Thymus (tissue), 11 donors: Measurements from ENCODE around the gene INCENP. TPM values are rescaled to one million over a fixed set of nuclear protein-coding genes. Genes with fewer than 3 reads are reported as not detected.
A peak's percentile ranks its signal among the peaks of the same experiment; 100 is the strongest.

Source experiments
- DNase-seq, 9 donors: peaks; one replicate each; pipeline ENCODE4 v3.0.0-alpha.2; 2013; ENCODE audit warnings: low spot score in 9 of 9, low read depth in 6 of 9, missing footprints in 1 of 9
- H3K27ac ChIP-seq, 2 donors: one replicate each; pipeline ENCODE4 v1.5.1; 2013; ENCODE audit warnings: control low read depth in 1 of 2, low read depth in 1 of 2, low read length in 1 of 2, mild to moderate bottlenecking in 1 of 2, moderate library complexity in 1 of 2
- H3K27me3 ChIP-seq, 2 donors: one replicate each; pipeline ENCODE4 v1.5.1; 2013; ENCODE audit warnings: low read length in 1 of 2; ENCODE audit not compliant: control insufficient read depth in 2 of 2, insufficient read depth in 1 of 2
- H3K36me3 ChIP-seq, 2 donors: one replicate each; pipeline ENCODE4 v1.5.1; 2013; ENCODE audit warnings: low read length in 1 of 2, mild to moderate bottlenecking in 1 of 2, moderate library complexity in 1 of 2; ENCODE audit not compliant: control insufficient read depth in 2 of 2, insufficient read depth in 2 of 2
- H3K4me1 ChIP-seq, 2 donors: one replicate each; pipeline ENCODE4 v1.5.1; 2013; ENCODE audit warnings: low read length in 2 of 2; ENCODE audit not compliant: control insufficient read depth in 2 of 2, insufficient read depth in 2 of 2
- H3K4me3 ChIP-seq, 2 donors: one replicate each; pipeline ENCODE4 v1.5.1; 2013; ENCODE audit warnings: low read length in 2 of 2, control low read depth in 1 of 2, mild to moderate bottlenecking in 1 of 2
- H3K9me3 ChIP-seq, 2 donors: one replicate each; pipeline ENCODE4 v1.5.1; 2013; ENCODE audit warnings: low read length in 1 of 2, mild to moderate bottlenecking in 1 of 2; ENCODE audit not compliant: control insufficient read depth in 2 of 2, insufficient read depth in 1 of 2
- WGBS: extraction: QIAGEN DNeasy Blood & Tissue Kit; methylation state at CpG from one replicate; pipeline ENCODE4 v1.1.7; 2013; 5-methylcytosine and 5-hydroxymethylcytosine counted together
- polyA plus RNA-seq: library from polyadenylated mRNA; stranded (reverse); fragments of 200-250 nt; gene quantifications from one replicate; pipeline ENCODE4 v1.2.3, GENCODE V29; 2013
- total RNA-seq: library from RNA; stranded (reverse); fragments of 120-200 nt; gene quantifications from one replicate; pipeline ENCODE4 v1.2.4, GENCODE V29; 2013
- donor health status: healthy.

INCENP gene
- total and polyA plus RNA-seq, 2 donors: 5.2 to 24.7 TPM

DNA sequence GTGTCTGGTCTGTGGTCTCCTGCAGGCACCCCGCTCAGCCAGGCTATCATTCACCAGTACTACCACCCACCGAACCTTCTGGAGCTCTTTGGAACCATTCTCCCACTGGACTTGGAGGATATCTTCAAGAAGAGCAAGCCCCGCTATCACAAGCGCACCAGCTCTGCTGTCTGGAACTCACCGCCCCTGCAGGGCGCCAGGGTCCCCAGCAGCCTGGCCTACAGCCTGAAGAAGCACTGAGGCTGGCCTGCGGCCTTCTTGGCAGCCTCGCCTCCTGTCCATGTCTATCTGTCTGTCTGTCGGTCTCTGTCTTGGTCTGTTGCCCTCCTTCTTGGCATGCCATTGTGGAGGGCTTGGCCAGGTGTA, 27.9 kb downstream of the INCENP start:
- 98% methylated on average over 9 of the region's 9 CpGs for WGBS
- no peaks in the 10 kb centered on the region for H3K9me3 ChIP-seq
- no peak overlapping the region for H3K4me3 ChIP-seq
- H3K36me3 ChIP-seq: peaks cover 60 to 62% of the 10 kb centered on the region in 2 donors
- H3K4me1 ChIP-seq: no peaks in the 10 kb centered on the region
- H3K27me3 ChIP-seq: no peaks in the 10 kb centered on the region
- DNase-seq: no peak
- no peak overlapping the region for H3K27ac ChIP-seq

GRCh38 chr11:62152245-62153086, 28.7 kb downstream of the INCENP start:
- Histone ChIP-seq H3K36me3 (peaks cover 52 to 55% of the 10 kb centered on the region in 2 donors), H3K27me3 (no peaks in the 10 kb centered on the region), H3K4me3 (no peak overlapping the region), H3K9me3 (no peaks in the 10 kb centered on the region), H3K4me1 (no peaks in the 10 kb centered on the region), H3K27ac (no peak overlapping the region)
- WGBS: 97% methylated on average over 14 of the region's 14 CpGs
- DNase-seq: no peak

- WGBS: 97% methylated on average over 2 of the region's 2 CpGs
- no peak for DNase-seq
- Histone ChIP-seq H3K27ac (no peak overlapping the region), H3K9me3 (no peaks in the 10 kb centered on the region), H3K4me1 (no peaks in the 10 kb centered on the region), H3K27me3 (no peaks in the 10 kb centered on the region), H3K4me3 (no peak overlapping the region), H3K36me3 (peaks cover 47 to 49% of the 10 kb centered on the region in 2 donors)
Measured at GRCh38 chr11:62153087-62153395, 29.2 kb downstream of the INCENP start.

DNA sequence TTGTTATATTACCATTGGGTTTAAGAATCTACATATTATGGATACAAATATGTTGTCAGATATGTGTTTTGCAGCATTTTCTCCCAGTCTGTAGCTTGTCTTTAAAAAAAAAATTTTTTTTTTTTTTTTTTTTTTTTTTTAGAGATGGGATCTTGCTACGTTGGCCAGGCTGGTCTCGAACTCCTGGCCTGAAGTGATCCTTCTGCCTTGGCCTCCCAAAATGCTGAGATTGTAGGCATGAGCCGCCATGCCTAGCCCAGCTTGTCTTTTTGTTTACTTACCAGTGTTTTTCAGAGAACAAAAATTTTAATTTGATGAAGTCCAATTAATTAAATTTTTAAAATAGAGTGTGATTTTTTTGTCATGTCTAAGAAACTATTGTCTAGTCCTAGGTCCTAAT, 29.8 kb downstream of the INCENP start:
- Histone ChIP-seq H3K27ac (no peak overlapping the region), H3K4me3 (no peak overlapping the region), H3K27me3 (no peaks in the 10 kb centered on the region), H3K4me1 (no peaks in the 10 kb centered on the region), H3K9me3 (no peaks in the 10 kb centered on the region), H3K36me3 (peaks cover 41 to 45% of the 10 kb centered on the region in 2 donors)
- DNase-seq: no peak
- 80% methylated on average over 3 of the region's 3 CpGs for WGBS

- WGBS: 90% methylated on average over 6 of the region's 6 CpGs
- H3K9me3 ChIP-seq: no peaks in the 10 kb centered on the region
Measured at GRCh38 chr11:62157603-62158002, 33.8 kb downstream of the INCENP start.

GRCh38 chr11:62166371-62166770, 42.6 kb downstream of the INCENP start:
- peaks cover 0 to 27% of the 10 kb centered on the region in 2 donors for H3K27me3 ChIP-seq
- H3K4me3 ChIP-seq: no peak overlapping the region
- no peaks in the 10 kb centered on the region for H3K36me3 ChIP-seq
- no peaks in the 10 kb centered on the region for H3K4me1 ChIP-seq
- DNase-seq: no peak
- H3K9me3 ChIP-seq: no peaks in the 10 kb centered on the region
- no peak overlapping the region for H3K27ac ChIP-seq
- 94% methylated on average over 10 of the region's 10 CpGs for WGBS

More at GRCh38 chr11:62157603-62158002, 33.8 kb downstream of the INCENP start:
- H3K4me1 ChIP-seq: no peaks in the 10 kb centered on the region
- H3K4me3 ChIP-seq: no peak overlapping the region
- no peaks in the 10 kb centered on the region for H3K27me3 ChIP-seq
- no peak for DNase-seq
- H3K27ac ChIP-seq: no peak overlapping the region
- peaks cover 1 to 6% of the 10 kb centered on the region in 2 donors for H3K36me3 ChIP-seq

GRCh38 chr11:62169448-62169847, 45.6 kb downstream of the INCENP start:
- H3K4me1 ChIP-seq: peaks cover 2% of the 10 kb centered on the region in 2 donors
- DNase-seq: no peak
- no peaks in the 10 kb centered on the region for H3K36me3 ChIP-seq
- no peaks in the 10 kb centered on the region for H3K9me3 ChIP-seq
- H3K4me3 ChIP-seq: no peak overlapping the region
- H3K27me3 ChIP-seq: peaks cover 0 to 38% of the 10 kb centered on the region in 2 donors
- H3K27ac ChIP-seq: no peak overlapping the region
- WGBS: 95% methylated on average over 10 of the region's 10 CpGs

DNA sequence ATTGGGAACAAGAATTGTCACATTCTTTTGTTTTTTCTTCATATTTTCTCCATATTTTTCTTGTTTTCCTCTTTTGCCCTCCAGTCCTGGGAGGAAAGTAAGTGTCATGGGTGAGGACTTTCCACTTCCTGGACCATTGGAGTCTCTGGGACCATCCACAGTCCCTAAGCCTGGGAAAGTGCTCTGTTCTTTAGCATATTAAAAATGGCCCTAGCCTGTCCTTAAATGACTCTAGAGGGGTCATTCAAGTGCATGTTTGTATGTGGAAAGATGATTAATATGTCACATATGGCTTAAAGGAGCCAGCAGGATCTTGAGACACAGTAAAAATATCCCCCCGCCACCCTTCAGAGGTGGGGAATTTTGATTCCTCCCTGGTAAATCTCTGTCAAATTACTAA, 46.1 kb downstream of the INCENP start:
- WGBS: 94% methylated on average over 1 of the region's 1 CpG
- Histone ChIP-seq H3K36me3 (no peaks in the 10 kb centered on the region), H3K27me3 (peaks cover 0 to 38% of the 10 kb centered on the region in 2 donors), H3K4me3 (no peak overlapping the region), H3K9me3 (no peaks in the 10 kb centered on the region), H3K4me1 (peaks cover 2% of the 10 kb centered on the region in 2 donors), H3K27ac (no peak overlapping the region)
- DNase-seq: no peak

DNA sequence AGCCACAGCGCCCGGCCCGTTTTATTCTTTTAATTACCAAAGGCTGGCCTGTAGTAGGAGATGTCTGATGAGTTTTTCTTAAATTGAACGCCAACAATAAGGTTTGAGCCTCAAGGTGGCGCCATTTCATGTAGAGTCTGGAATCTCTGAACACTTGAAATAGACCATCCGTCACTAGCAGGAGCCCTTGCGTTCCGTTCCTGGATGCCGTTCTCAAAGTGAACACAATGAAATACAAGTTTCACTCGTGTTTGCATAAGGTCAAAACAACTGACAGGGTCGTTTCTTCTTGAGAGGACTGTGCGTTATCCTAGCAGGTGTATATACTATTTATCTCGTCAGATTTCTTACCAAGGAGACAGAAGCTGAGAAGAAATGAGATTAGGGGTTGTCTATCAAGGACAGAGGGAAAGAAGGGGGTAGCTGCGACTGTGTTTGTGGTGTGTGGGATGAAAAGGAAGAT, 47.5 kb downstream of the INCENP start:
- peaks cover 2% of the 10 kb centered on the region in 2 donors for H3K4me1 ChIP-seq
- H3K27me3 ChIP-seq: peaks cover 0 to 33% of the 10 kb centered on the region in 2 donors
- no peak overlapping the region for H3K27ac ChIP-seq
- WGBS: 12% methylated on average over 14 of the region's 14 CpGs
- H3K9me3 ChIP-seq: no peaks in the 10 kb centered on the region
- no peak overlapping the region for H3K4me3 ChIP-seq
- DNase-seq: peak; percentile 8 to 87 (median 66)
- H3K36me3 ChIP-seq: no peaks in the 10 kb centered on the region
